ENCODE measurements around the gene MAN2A1. TPM values are rescaled to one million over a fixed set of nuclear protein-coding genes. Genes with fewer than 3 reads are reported as not detected.

The MAN2A1 gene
- polyA plus RNA-seq, 6 donors from 2014 or later: 8.4 to 20.6 (median 17.1) TPM

GRCh38 chr5:109659901-109660300, 29.8 kb upstream of the MAN2A1 start:
- H3K4me1 Mint-ChIP-seq: peaks cover 13 to 16% (median 15%) of the 10 kb centered on the region in 3 donors
- H3K36me3 Mint-ChIP-seq: no peaks in the 10 kb centered on the region
- peak overlapping the region in 1 of 6 donors; percentile 18 for H3K27ac Mint-ChIP-seq
- peaks cover 4 to 5% (median 5%) of the 10 kb centered on the region in 3 donors for H3K27me3 Mint-ChIP-seq
- no peak overlapping the region for H3K4me3 Mint-ChIP-seq
- ATAC-seq (ENCODE audit: low read depth in 2 of 2) (no peak), DNase-seq (no peak)
- H3K9me3 Mint-ChIP-seq: no peaks in the 10 kb centered on the region

GRCh38 chr5:109660301-109660700, 29.4 kb upstream of the MAN2A1 start:
- Mint-ChIP-seq H3K27ac (peak overlapping the region in 1 of 6 donors; percentile 18), H3K4me1 (peaks cover 13 to 16% (median 15%) of the 10 kb centered on the region in 3 donors), H3K4me3 (no peak overlapping the region)

GRCh38 chr5:109668237-109668636, 21.5 kb upstream of the MAN2A1 start:
- no peaks in the 10 kb centered on the region for H3K9me3 Mint-ChIP-seq
- no peak overlapping the region for H3K27ac Mint-ChIP-seq
- H3K36me3 Mint-ChIP-seq: no peaks in the 10 kb centered on the region
- DNase-seq (no peak), ATAC-seq (ENCODE audit: low read depth in 2 of 2) (no peak)
- H3K4me3 Mint-ChIP-seq: peak overlapping the region in 2 of 8 donors; percentile 22 to 36
- peaks cover 8 to 18% (median 10%) of the 10 kb centered on the region in 3 donors for H3K27me3 Mint-ChIP-seq
- no peaks in the 10 kb centered on the region for H3K4me1 Mint-ChIP-seq

More at GRCh38 chr5:109660301-109660700, 29.4 kb upstream of the MAN2A1 start:
- Mint-ChIP-seq H3K9me3 (no peaks in the 10 kb centered on the region), H3K27me3 (peaks cover 4 to 5% (median 5%) of the 10 kb centered on the region in 3 donors), H3K36me3 (no peaks in the 10 kb centered on the region)
- ATAC-seq (ENCODE audit: low read depth in 2 of 2) (no peak), DNase-seq (no peak)

DNA sequence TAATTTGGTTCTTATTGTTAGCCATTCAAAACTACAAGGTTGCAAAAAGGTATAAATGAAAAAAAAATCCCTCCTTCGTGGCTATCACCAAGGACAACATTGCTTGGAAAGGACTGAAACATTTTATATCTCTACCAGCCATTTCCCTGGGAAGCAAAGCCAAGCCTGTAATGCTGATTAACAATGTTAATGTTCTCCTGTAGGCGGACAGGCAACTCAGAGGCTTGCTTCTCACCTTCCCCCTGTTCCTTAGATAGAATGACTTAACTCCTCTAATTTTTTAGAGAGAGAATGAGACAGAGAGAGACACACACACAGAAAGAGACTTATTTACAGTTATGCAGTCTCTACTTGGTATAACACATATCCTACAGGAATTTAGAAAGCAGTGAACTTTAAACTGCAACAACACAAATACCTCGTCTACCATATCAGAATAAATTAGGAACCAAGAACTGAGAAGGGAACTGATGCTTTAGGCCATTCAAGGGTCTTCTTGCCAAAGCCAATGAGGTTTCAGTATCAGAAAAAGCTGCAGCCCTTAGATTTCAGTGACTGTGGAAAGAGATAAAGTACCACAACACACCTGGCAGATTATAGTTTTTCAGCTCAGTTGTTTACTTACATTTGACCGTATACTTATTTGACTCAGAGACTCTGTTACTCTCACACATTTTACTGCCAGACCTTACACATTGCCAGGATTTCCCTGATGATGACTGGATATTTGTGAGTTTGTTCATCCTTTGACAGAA, 20.9 kb upstream of the MAN2A1 start:
- no peak for DNase-seq
- no peak for ATAC-seq (ENCODE audit: low read depth in 2 of 2)
- no peaks in the 10 kb centered on the region for H3K4me1 Mint-ChIP-seq
- H3K27me3 Mint-ChIP-seq: peaks cover 8 to 22% (median 10%) of the 10 kb centered on the region in 3 donors
- H3K27ac Mint-ChIP-seq: peak overlapping the region in 1 of 6 donors; percentile 2
- H3K4me3 Mint-ChIP-seq: no peak overlapping the region
- H3K36me3 Mint-ChIP-seq: no peaks in the 10 kb centered on the region
- no peaks in the 10 kb centered on the region for H3K9me3 Mint-ChIP-seq

GRCh38 chr5:109669991-109670706, 19.6 kb upstream of the MAN2A1 start:
- Mint-ChIP-seq H3K27ac (no peak overlapping the region), H3K4me3 (no peak overlapping the region), H3K9me3 (no peaks in the 10 kb centered on the region), H3K27me3 (peaks cover 8 to 23% (median 21%) of the 10 kb centered on the region in 3 donors), H3K36me3 (no peaks in the 10 kb centered on the region), H3K4me1 (no peaks in the 10 kb centered on the region)
- ATAC-seq (ENCODE audit: low read depth in 2 of 2) (no peak), DNase-seq (no peak)

DNA sequence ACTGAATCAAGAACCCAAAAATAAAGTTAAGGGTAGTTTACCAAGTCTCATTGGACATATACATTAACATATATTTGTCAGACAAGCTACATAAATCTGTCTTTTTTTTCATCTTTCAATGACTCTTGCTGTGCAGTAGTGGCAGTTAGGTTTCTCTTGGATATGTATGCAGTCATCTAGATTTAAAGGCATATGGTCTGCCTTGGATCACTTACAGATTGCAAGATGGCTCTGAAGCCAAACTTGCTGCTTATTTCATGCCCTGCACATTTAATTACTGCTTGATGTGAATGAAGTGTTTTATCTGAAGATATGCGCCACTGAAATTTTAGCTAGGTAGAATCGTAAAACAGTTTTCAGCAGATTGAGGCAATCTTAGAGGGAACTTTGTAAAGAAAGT, 18.6 kb upstream of the MAN2A1 start:
- DNase-seq: no peak
- no peak overlapping the region for H3K27ac Mint-ChIP-seq
- H3K27me3 Mint-ChIP-seq: peaks cover 8 to 28% (median 23%) of the 10 kb centered on the region in 3 donors
- H3K4me1 Mint-ChIP-seq: no peaks in the 10 kb centered on the region
- H3K36me3 Mint-ChIP-seq: no peaks in the 10 kb centered on the region
- ATAC-seq (ENCODE audit: low read depth in 2 of 2): no peak
- no peak overlapping the region for H3K4me3 Mint-ChIP-seq
- no peaks in the 10 kb centered on the region for H3K9me3 Mint-ChIP-seq

GRCh38 chr5:109674596-109674995, 15.1 kb upstream of the MAN2A1 start:
- no peaks in the 10 kb centered on the region for H3K9me3 Mint-ChIP-seq
- H3K4me1 Mint-ChIP-seq: no peaks in the 10 kb centered on the region
- no peak for ATAC-seq (ENCODE audit: low read depth in 2 of 2)
- H3K27ac Mint-ChIP-seq: no peak overlapping the region
- no peak for DNase-seq
- H3K4me3 Mint-ChIP-seq: no peak overlapping the region
- H3K27me3 Mint-ChIP-seq: peaks cover 12 to 39% (median 22%) of the 10 kb centered on the region in 3 donors
- no peaks in the 10 kb centered on the region for H3K36me3 Mint-ChIP-seq

- DNase-seq (no peak), ATAC-seq (ENCODE audit: low read depth in 2 of 2) (no peak)
- H3K9me3 Mint-ChIP-seq: no peaks in the 10 kb centered on the region
- H3K4me3 Mint-ChIP-seq: no peak overlapping the region
- H3K27ac Mint-ChIP-seq: no peak overlapping the region
- no peaks in the 10 kb centered on the region for H3K4me1 Mint-ChIP-seq
- peaks cover 12 to 40% (median 14%) of the 10 kb centered on the region in 3 donors for H3K27me3 Mint-ChIP-seq
- H3K36me3 Mint-ChIP-seq: no peaks in the 10 kb centered on the region
Observed at GRCh38 chr5:109676920-109677319, 12.8 kb upstream of the MAN2A1 start.

- no peak overlapping the region for H3K4me3 Mint-ChIP-seq
Observed at GRCh38 chr5:109678447-109678846, 11.3 kb upstream of the MAN2A1 start.

DNA sequence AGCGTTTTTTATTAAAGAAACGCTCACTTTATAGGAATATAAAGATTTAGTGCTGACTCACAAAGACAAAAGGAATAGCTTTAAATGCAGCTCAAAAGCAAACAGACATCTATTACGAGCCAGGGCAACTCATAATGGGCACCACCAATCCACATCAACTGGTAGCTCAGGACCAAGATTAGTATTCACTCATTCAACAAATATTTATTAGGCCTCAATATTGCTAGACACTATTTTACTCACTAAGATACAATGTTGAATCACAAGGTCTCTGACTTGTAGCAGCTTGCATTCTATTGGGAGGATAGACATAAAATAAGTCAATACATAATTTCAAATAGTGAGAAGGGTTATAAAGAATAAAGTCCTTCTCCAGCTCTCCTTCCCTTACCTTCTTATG, 8.0 kb upstream of the MAN2A1 start:
- ATAC-seq (ENCODE audit: low read depth in 2 of 2): no peak
- Mint-ChIP-seq H3K4me3 (no peak overlapping the region), H3K36me3 (no peaks in the 10 kb centered on the region), H3K27ac (no peak overlapping the region), H3K4me1 (no peaks in the 10 kb centered on the region), H3K9me3 (no peaks in the 10 kb centered on the region), H3K27me3 (peaks cover 1 to 22% (median 5%) of the 10 kb centered on the region in 3 donors)
- no peak for DNase-seq

More at GRCh38 chr5:109678447-109678846, 11.3 kb upstream of the MAN2A1 start:
- ATAC-seq (ENCODE audit: low read depth in 2 of 2): no peak
- Mint-ChIP-seq H3K9me3 (no peaks in the 10 kb centered on the region), H3K36me3 (no peaks in the 10 kb centered on the region), H3K27ac (no peak overlapping the region), H3K4me1 (no peaks in the 10 kb centered on the region), H3K27me3 (peaks cover 7 to 37% (median 9%) of the 10 kb centered on the region in 3 donors)
- no peak for DNase-seq

DNA sequence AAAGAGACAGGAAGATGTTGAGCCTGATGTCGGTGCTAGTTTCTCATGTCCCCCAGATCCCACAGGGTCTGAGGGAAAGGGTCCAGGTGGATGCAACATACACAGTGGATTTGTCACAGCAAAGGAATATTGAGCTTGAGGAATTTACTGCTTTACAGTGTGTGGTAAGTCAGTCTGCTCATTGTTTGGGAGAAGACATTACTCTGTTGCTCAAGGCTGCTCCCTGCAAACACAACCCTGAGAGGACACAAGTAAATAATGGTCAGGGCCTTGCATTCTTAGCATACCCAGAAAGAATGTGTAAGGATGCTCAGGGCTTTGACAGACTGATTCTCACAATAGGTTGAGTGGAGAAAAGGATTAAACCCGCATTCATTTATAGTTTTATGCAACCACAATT, 7.3 kb upstream of the MAN2A1 start:
- Mint-ChIP-seq H3K4me1 (no peaks in the 10 kb centered on the region), H3K36me3 (no peaks in the 10 kb centered on the region), H3K4me3 (no peak overlapping the region), H3K27me3 (peaks cover 0 to 15% (median 5%) of the 10 kb centered on the region in 3 donors), H3K9me3 (peaks cover 0 to under 1% (median 0%) of the 10 kb centered on the region in 7 donors), H3K27ac (no peak overlapping the region)
- no peak for ATAC-seq (ENCODE audit: low read depth in 2 of 2)
- no peak for DNase-seq

- Mint-ChIP-seq H3K4me1 (peaks cover 0 to 8% (median 2%) of the 10 kb centered on the region in 3 donors), H3K27me3 (peaks cover 0 to 15% (median 5%) of the 10 kb centered on the region in 3 donors), H3K4me3 (no peak overlapping the region), H3K36me3 (no peaks in the 10 kb centered on the region), H3K27ac (peak overlapping the region in 1 of 6 donors; percentile 4), H3K9me3 (peaks cover 0 to 14% (median 9%) of the 10 kb centered on the region in 7 donors)
- ATAC-seq (ENCODE audit: low read depth in 2 of 2): no peak
- DNase-seq: no peak
Observed at GRCh38 chr5:109685916-109686315, 3.8 kb upstream of the MAN2A1 start.

GRCh38 chr5:109688630-109688969, 1.1 kb upstream of the MAN2A1 start:
- Mint-ChIP-seq H3K27me3 (peaks cover 0 to 9% (median 0%) of the 10 kb centered on the region in 3 donors), H3K4me3 (peak overlapping the region; percentile 81 to 96 (median 90)), H3K36me3 (no peaks in the 10 kb centered on the region), H3K9me3 (peaks cover 0 to 14% (median 9%) of the 10 kb centered on the region in 7 donors), H3K4me1 (peaks cover 25 to 35% (median 26%) of the 10 kb centered on the region in 3 donors), H3K27ac (peak overlapping the region; percentile 76 to 98 (median 96))
- ATAC-seq (ENCODE audit: low read depth in 2 of 2): no peak
- DNase-seq: peak; percentile 42
